OCI-LY1 (cell line): Measurements from ENCODE around the gene CYP11A1.
"Not testable (repeated sequence)": the region's sequence is repeated elsewhere in the genome, so short reads cannot be mapped to it uniquely, and the experiment has no call there.

Experiments
- CTCF ChIP-seq: fragments of 200-600 bp; sonication (generic), shearing (Covaris generic); IDR thresholded peaks from 2 replicates; pipeline ENCODE4 v1.5.1; 2017; ENCODE audit warnings: mild to moderate bottlenecking, antibody characterized with exemption, low read length, moderate library complexity, mixed read lengths
- EZH2 ChIP-seq: fragments of 200-600 bp; sonication (generic), shearing (Covaris generic); IDR thresholded peaks from 2 replicates; pipeline ENCODE4 v1.8.0; 2017; ENCODE audit warnings: borderline replicate concordance, mixed run types, mild to moderate bottlenecking, antibody characterized with exemption, low read length, moderate library complexity, mixed read lengths

DNA sequence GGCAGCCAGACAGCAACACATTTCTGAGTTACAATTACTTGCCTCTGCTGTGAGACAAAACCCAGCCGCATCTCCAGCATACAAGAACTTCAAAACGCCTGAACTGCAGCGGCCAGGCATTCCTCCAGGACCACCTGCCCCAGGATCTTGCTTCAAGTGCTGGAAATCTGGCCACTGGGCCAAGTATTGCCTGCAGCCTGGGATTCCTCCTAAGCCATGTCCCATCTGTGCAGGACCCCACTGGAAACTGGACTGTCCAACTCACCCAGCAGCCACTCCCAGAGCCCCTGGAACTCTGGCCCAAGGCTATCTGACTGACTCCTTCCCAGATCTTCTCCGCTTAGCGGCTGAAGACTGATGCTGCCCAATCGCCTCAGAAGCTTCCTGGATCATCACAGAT lies 11.4 kb downstream of the CYP11A1 start:
- not testable (repeated sequence) for TF ChIP-seq CTCF, EZH2
